ENCODE results near the gene NDUFS7.

Gene NDUFS7

DNA sequence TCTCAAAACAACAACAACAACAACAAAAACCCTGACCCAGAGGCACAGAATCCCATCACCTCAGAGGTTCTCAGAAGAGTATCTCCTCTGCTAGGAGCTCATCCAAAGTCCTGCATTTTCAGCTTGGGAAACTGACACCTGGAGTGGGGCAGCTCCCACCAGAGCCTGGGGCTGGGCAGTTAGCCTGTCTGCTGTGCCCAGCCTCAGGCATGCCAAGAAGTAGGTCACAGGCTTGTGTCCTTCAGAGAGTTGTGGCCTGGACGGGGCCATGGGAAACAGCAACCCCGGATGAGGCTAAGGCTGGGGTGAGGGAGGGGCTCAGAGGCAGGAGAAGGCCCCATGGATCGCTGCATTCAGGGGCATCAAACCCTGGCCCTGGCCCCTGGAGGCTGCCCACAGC, 2.1 kb downstream of the NDUFS7 start:
- TF ChIP-seq ZNF274 (IDR thresholded peaks at IDR 0.05; ENCODE audit: low read depth, low read length) = no peak
- no peak overlapping the region for H3K4me3 ChIP-seq (ENCODE audit: low read length)

DNA sequence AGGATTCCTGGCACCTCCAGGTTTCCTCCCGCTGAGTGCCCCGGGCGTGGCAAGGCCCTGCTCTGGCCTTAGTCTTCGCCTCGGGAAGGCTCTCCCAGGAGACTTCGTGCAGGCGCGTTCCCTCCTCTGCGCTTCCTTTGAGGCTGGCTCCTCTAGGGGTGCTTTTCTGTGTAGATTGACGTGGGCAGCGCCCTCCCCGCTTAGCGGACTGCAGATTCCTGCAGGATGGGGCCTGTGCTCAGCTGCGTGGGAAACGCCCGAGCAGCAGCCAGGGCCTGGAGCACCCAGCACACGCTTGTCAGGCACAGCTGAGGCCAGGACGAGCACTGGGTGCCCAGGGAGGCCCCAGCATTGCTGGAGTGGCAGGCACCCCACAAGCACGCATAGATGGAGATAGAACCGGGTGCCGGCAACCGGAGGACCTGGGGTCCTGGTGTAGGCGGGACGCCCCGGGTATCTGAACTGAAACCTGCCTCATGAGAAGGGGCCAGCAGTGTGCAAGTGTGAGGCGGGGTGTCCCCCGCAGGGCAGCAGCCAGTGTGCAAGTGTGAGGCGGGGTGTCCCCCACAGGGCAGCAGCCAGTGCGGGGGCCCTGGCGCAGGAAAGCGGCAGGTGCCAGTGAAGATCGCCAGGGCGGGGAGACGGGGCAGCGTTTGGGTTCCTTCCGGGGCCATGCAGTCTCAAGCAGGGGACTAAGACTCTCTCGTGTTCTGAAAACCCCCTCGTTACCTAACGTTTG, 3.4 kb downstream of the NDUFS7 start:
- no peak for TF ChIP-seq ZNF274 (IDR thresholded peaks at IDR 0.05; ENCODE audit: low read depth, low read length)
- no peak overlapping the region for H3K4me3 ChIP-seq (ENCODE audit: low read length)

DNA sequence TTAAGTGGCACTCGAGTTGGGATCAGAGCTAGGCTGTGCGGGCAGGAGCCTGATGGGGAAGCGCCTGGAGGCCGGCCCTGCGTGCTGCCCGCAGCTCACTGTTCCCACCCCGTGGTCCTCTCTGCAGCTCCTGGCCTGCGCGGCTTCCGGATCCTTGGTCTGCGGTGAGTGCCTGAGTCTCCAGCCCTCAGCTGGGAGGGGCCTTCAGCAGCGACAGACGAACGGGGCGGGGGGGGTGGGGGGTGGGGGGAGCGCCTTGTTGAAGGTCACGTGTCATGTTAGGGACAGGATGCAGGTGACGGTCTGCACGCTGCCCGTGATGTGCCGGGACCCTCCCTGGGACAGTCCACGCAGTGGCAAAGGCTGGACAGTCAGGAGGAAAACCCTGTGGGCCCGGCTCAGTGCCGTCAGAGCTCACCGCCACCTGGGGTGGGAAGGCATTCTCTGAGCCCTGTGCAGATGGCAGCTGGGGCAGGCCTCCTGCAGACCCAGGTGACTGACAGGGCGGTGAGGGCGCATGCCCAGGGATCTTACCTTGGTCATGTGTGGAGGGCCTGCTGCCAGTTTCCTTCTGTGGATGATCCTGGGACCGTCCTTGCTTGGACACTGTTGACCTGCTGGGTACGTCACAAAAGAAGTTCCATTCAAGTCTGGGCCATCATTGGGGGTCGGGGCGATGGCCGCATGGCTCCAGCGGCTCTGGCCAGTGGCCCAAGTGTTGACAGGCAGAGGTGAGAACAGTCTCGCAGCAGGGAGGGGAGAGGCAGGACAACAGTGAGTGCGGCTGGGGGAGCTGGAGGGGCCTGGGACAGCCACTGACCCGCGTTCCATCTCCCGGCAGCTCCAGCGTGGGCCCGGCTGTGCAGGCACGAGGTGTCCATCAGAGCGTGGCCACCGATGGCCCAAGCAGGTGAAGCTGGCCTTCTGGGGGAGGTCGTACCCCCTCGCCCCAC, 4.3 kb downstream of the NDUFS7 start:
- no peak for TF ChIP-seq ZNF274 (IDR thresholded peaks at IDR 0.05; ENCODE audit: low read depth, low read length)

DNA sequence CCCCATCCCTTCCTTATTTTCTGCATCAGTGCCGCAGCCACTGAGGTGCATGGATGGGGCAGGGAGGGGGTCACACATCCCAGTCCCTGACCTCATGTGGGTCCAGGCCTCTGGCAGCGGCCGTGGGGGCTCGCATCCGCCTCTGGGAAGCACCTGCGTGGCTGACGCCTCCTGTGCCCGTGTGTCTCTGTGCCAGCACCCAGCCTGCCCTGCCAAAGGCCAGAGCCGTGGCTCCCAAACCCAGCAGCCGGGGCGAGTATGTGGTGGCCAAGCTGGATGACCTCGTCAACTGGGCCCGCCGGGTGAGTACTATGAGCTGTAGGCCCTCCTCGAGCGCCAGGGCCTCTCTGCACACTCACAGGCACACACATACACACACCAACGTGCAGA, 4.9 kb downstream of the NDUFS7 start:
- TF ChIP-seq ZNF274 (IDR thresholded peaks at IDR 0.05; ENCODE audit: low read depth, low read length) = no peak
- no peak overlapping the region for H3K4me3 ChIP-seq (ENCODE audit: low read length)

More for the DNA sequence above, 4.3 kb downstream of the NDUFS7 start:
- H3K4me3 ChIP-seq (ENCODE audit: low read length) = no peak overlapping the region

DNA sequence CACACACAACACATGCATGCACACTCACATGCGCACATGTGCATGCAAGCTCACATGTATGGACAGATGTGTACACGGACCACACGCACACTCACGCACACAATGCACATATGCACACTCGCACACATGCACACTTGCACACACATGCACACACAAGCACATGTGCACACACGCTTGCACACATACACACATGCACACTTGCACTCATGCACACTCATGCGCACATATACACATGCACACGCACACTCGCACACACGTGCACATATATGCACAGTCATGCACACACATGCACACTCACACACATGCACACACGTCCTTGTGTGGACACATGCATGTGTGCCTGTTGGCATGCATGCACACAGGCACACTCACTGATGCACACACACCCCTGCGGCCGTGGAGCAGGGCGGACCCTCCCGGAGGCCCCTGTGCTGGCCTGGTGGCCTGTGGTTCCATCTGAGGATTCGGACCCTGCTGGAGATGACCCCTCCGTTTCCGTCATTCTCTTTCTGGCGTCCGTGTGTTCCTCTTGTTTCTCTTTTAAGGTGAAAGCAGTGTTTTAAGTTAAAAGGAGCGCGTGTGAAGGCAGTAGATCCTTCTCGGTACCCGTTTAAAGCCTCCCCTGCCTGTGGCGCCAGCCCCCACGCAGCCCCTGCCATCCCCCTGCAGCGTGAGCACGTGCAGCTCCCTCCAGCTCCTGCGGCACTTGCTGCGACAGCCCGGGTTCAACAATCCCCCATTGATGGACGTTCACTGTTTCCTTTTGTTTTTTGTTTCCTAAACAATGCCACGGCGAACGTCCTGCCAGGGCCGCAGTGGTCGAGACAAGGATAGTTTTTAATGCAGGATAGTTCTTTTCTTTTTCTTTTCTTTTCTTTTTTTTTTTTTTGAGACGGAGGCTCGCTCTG, 5.6 kb downstream of the NDUFS7 start:
- no peak overlapping the region for H3K4me3 ChIP-seq (ENCODE audit: low read length)
- no peak for TF ChIP-seq ZNF274 (IDR thresholded peaks at IDR 0.05; ENCODE audit: low read depth, low read length)

DNA sequence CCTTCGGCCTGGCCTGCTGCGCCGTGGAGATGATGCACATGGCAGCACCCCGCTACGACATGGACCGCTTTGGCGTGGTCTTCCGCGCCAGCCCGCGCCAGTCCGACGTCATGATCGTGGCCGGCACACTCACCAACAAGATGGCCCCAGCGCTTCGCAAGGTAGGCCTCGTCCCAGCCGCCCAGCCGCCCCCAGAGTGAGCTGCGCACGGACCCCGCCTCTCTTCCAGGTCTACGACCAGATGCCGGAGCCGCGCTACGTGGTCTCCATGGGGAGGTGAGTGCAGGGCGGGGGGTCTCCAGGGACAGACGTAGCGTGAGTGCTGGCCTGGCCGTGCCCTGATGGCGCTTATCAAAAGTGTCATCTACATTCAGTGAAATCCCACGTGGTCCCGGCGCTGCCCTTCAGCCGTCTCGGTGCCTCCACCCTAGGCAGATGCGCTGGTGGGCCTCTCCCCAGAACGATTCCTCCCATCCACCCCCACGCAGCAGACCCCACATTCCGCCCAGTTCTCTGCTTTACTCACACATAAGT, 7.2 kb downstream of the NDUFS7 start:
- H3K4me3 ChIP-seq (ENCODE audit: low read length) = no peak overlapping the region
- TF ChIP-seq ZNF274 (IDR thresholded peaks at IDR 0.05; ENCODE audit: low read depth, low read length) = no peak

DNA sequence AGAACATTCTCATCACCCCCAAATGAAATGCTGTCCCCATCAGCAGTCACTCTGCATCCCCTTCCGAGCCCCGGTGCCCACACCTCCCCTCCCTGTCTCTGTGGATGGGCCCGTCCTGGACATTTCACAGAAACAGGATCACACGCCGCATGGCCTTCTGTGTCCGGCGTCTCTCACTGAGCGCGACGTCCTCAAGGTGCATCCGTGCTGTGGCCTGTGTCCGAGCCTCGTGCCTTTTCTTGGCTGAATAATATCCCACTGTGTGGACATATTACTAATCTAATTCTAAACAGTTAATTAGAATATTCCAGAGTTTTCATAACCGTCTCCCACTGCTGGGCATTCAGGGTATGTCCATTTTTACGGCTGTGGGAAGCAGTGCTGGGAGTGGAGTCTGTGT, 8.7 kb downstream of the NDUFS7 start:
- no peak for TF ChIP-seq ZNF274 (IDR thresholded peaks at IDR 0.05; ENCODE audit: low read depth, low read length)
- H3K4me3 ChIP-seq (ENCODE audit: low read length) = no peak overlapping the region

DNA sequence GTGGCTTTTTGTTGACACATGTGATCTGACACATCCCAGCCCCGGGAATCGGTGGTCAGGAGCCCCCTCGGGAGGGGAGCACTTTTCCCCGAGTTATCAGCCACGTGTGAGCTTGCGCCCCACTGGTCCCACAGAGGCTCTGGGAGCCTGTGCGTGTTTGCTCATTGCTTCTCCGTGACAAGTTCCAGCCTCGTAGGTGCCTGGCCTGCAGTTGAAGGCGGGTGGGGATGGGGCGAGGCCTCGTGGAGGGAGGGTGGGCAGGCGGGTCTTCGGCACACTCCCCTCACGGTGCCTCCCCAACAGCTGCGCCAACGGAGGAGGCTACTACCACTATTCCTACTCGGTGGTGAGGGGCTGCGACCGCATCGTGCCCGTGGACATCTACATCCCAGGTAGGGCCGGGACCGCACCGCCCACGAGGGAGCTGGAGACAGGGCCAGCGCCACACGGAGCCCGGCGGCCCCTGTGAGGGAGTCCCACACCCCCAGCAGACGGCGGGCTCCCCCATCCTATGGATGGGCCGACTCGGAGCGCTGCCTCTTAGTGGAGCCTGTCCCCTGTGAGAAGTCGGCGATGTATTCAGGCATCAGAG, 9.3 kb downstream of the NDUFS7 start:
- no peak for TF ChIP-seq ZNF274 (IDR thresholded peaks at IDR 0.05; ENCODE audit: low read depth, low read length)
- no peak overlapping the region for H3K4me3 ChIP-seq (ENCODE audit: low read length)

DNA sequence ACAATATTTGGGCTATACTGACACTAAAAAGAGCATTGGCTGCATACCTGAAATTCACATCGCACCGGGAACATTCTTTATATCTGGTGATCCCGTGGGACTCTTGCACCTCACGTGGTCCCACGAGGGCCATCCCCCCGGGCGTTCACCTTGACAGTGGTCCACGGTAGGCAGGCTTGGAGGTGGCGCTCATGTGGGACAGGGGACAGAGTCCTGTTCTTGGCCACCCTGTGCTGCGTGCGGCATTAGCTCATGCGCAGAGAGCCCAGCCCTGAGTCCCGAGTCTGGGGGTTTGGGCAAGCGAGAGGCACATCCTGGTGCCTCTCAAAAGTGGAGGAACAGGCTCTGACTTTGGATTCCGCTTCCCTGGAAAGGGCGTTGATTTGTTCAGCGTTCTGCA, 10.1 kb downstream of the NDUFS7 start:
- H3K4me3 ChIP-seq (ENCODE audit: low read length) = no peak overlapping the region
- no peak for TF ChIP-seq ZNF274 (IDR thresholded peaks at IDR 0.05; ENCODE audit: low read depth, low read length)

DNA sequence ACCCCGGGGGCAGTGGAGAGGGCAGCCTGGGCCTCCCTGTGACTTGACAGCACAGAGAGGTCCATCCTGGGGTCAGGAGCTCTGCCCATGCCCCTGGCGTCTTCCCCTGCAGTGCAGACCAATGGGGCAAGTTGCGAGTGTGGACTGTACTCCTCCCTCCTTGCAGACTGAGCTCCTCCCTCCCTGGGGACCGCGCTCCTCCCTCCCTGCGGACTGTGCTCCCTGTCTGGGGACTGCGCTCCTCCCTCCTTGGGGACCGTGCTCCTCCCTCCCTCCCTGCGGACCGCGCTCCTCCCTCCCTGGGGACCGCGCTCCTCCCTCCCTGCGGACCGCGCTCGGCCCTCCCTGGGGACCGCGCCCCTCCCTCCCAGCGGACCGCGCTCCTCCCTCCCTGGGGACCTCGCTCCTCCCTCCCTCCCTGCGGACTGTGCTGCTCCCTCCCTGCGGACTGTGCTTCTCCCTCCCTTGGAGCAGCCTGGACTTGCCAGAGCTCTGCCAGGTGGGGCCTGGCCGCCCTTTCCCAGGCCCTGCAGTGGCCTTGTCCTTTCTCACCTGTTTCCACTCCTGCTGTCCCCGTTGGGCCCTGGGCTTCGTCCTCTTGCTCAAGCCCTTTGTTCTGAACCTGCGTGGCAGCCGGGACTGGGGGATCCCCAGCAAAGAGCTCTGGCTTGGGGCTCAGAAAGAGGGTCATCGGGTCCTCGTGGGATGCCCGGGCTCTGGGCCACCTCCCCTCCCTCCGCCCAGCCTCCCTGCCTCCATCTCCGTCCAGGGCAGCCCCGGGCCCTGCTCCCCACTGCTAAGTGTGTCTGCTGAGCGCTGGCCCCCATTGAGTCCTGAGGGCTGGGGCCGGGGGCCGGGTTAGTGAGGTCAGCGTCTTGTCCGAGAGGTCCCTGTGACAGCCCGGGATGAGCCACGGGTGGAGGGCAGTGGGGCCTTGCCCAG, 10.8 kb downstream of the NDUFS7 start:
- no peak overlapping the region for H3K4me3 ChIP-seq (ENCODE audit: low read length)
- no peak for TF ChIP-seq ZNF274 (IDR thresholded peaks at IDR 0.05; ENCODE audit: low read depth, low read length)

DNA sequence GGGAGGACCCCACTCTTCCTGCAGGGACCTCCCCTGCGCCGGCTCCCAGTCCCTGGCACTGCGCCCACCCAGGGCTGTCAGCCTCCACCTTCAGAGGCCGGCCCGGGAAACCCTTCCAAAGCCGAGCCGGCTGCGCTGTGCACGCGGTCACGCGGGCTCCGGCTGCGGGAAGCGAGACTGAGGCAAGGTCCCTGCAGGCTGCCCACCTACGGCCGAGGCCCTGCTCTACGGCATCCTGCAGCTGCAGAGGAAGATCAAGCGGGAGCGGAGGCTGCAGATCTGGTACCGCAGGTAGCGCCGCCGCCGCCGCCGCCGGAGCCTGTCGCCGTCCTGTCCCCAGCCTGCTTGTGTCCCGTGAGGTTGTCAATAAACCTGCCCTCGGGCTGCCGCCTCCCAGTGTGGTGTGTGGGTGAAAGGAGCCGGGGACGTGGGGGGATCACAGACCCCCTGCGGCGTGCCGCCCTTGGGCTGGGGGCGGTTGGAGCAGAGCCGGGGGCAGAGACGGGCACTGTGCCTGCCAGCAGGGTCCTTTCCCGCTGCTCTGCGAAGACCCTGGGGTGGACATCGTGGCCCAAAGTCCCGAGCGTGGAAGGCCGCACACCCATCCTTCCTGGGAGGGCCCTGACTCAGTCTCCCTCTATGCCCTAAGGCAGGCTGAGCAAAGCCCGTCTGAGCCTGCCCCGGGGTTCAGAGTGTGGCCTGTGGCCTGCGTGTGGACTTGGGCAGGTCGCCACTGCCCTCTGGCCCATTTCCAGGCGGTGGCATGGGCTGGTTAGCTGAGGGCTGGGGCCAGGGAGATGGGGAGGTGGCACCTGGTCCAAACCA, 11.7 kb downstream of the NDUFS7 start:
- H3K4me3 ChIP-seq (ENCODE audit: low read length) = no peak overlapping the region
- TF ChIP-seq ZNF274 (IDR thresholded peaks at IDR 0.05; ENCODE audit: low read depth, low read length) = no peak
